ENCODE data around the gene IGF1R.

IGF1R gene

GRCh38 chr15:98728082-98728810 lies 79.9 kb downstream of the IGF1R start:
- DNase-seq, result no peak

GRCh38 chr15:98728811-98729160 lies 80.4 kb downstream of the IGF1R start:
- DNase-seq, result no peak

- no peak for DNase-seq
Measured at GRCh38 chr15:98729446-98730042, 81.2 kb downstream of the IGF1R start.

- no peak for DNase-seq
Measured at GRCh38 chr15:98730860-98731711, 82.7 kb downstream of the IGF1R start.

GRCh38 chr15:98731712-98732450 lies 83.5 kb downstream of the IGF1R start:
- DNase-seq, result no peak

- no peak for DNase-seq
Measured at GRCh38 chr15:98733098-98733497, 84.8 kb downstream of the IGF1R start.

GRCh38 chr15:98734466-98735199 lies 86.3 kb downstream of the IGF1R start:
- no peak for DNase-seq

GRCh38 chr15:98735304-98735703 lies 87.0 kb downstream of the IGF1R start:
- no peak for DNase-seq

GRCh38 chr15:98735895-98736617 lies 87.7 kb downstream of the IGF1R start:
- no peak for DNase-seq

GRCh38 chr15:98737159-98737558 lies 88.8 kb downstream of the IGF1R start:
- no peak for DNase-seq

GRCh38 chr15:98737721-98738120 lies 89.4 kb downstream of the IGF1R start:
- DNase-seq, result no peak

GRCh38 chr15:98738689-98739401 lies 90.5 kb downstream of the IGF1R start:
- DNase-seq, result no peak

- no peak for DNase-seq
Measured at GRCh38 chr15:98740295-98740694, 92.0 kb downstream of the IGF1R start.

GRCh38 chr15:98740963-98741362 lies 92.6 kb downstream of the IGF1R start:
- DNase-seq, result no peak

- DNase-seq, result no peak
Measured at GRCh38 chr15:98743177-98743576, 94.8 kb downstream of the IGF1R start.

- DNase-seq, result no peak
Measured at GRCh38 chr15:98744506-98744905, 96.2 kb downstream of the IGF1R start.

GRCh38 chr15:98745179-98745578 lies 96.8 kb downstream of the IGF1R start:
- DNase-seq, result no peak

- no peak for DNase-seq
Measured at GRCh38 chr15:98745650-98746374, 97.5 kb downstream of the IGF1R start.

GRCh38 chr15:98746375-98747155 lies 98.2 kb downstream of the IGF1R start:
- DNase-seq, result no peak

GRCh38 chr15:98751767-98752166 lies 103.4 kb downstream of the IGF1R start:
- DNase-seq, result no peak
